IPS DF 19.7 (cell line): ENCODE data around the gene EIF5AL1.
A peak's percentile ranks its signal among the peaks of the same experiment; 100 is the strongest.
"Not testable (repeated sequence)": the region's sequence is repeated elsewhere in the genome, so short reads cannot be mapped to it uniquely, and the experiment has no call there.

Experiments
- DNase-seq: peaks from one replicate; pipeline ENCODE4 v3.0.0-alpha.2; 2013; ENCODE audit warnings: low read depth, low spot score

Gene EIF5AL1

GRCh38 chr10:79555354-79556309 lies 43.3 kb downstream of the EIF5AL1 start:
- DNase-seq = no peak

- not testable (repeated sequence) for DNase-seq
These were observed 44.6 kb downstream of the EIF5AL1 start for GRCh38 chr10:79556961-79557360.

DNA sequence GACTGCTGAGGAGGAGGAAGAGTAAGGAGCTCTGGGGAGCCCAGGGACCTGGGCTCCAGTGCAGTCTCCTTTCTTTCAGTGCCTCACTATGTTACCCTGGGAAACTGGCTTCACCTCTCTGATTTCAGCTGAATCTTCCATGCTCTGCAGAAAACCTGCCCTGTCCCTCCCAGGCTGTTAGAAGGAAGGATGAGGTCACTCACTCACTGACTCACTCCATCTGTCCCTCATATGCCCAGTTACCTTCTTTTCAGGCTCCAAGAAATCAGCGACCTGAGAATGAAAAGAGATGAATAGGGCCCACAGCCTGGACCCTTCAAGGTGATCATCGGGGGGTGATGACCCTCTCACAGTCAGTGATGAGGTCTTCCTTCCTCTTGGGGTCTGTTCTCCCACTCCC lies 47.4 kb downstream of the EIF5AL1 start:
- DNase-seq = no peak

DNA sequence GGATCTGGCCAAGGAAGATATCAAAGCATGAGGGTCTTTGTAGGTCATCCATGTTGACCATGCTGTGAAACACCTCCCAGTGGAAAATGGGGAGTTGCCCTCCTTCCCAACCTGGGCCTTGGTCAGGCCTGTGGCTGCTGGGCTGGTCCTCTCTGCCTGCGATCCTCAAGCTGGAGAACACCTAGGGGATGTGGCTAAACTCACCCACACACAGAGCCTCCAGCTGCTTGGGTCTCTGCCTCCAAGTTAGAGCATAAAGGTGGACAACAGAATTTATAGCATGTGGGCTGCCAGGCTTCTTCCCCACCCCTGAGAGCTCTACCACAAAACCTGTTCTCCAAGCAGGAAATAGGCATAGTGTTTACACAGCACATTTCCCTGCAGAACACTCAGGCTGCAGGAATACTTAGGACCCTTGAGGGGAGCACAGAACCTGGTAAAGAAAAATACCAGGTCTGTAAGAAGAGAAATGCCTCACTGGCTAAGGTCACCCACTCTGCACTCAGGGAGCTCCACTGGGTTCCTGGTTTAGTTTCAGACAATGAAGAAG lies 47.9 kb downstream of the EIF5AL1 start, which contains the start of gene SFTPA2:
TSS of gene SFTPA2 (minus strand) at position 248 of the 550 bp plus-strand sequence. CDS start 924 bp downstream, outside the sequence.
- DNase-seq = no peak

DNA sequence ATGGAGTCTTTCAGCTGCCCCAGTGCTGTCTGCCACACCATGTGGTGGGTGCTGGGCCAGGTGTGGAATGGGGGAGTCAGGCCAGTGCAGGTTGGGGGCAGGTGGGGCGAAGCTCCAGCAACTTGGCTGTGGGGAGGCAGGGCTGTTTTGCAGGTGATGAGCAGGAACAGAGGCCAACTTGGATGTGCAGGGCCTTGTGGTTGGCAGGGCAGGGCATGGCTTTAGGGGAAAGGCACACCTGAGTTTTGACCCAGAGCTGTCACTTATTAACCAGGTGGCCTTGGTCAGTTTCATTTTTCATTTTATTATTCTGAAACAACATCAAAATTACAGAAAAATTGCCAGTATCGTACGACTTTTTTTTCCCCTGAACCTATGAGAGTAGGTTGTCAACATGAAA lies 48.9 kb downstream of the EIF5AL1 start:
- DNase-seq = no peak

- DNase-seq = peak; percentile 25
These were observed 49.9 kb downstream of the EIF5AL1 start for GRCh38 chr10:79562135-79562756.

- DNase-seq = no peak
These were observed 51.1 kb downstream of the EIF5AL1 start for GRCh38 chr10:79563426-79563825.
